Neuronal stem cell (in vitro differentiated cells): Measurements from ENCODE around the gene CTNNA3.
A peak's percentile ranks its signal among the peaks of the same experiment; 100 is the strongest.
"Not testable (repeated sequence)": the region's sequence is repeated elsewhere in the genome, so short reads cannot be mapped to it uniquely, and the experiment has no call there.

ENCODE experiments used
- DNase-seq: peaks from one replicate; pipeline ENCODE4 v3.0.0-alpha.2; 2013; ENCODE audit warnings: low spot score
- H2AFZ ChIP-seq: one replicate; pipeline ENCODE4 v1.6.1; 2013; ENCODE audit warnings: mild to moderate bottlenecking, low read length, inconsistent platforms
- H2AK5ac ChIP-seq: 2 replicates; pipeline ENCODE4 v1.6.1; 2013; ENCODE audit warnings: low read depth, mild to moderate bottlenecking, inconsistent platforms, low read length, moderate library complexity, mixed read lengths
- H2BK120ac ChIP-seq: 2 replicates; pipeline ENCODE4 v1.6.1; 2013; ENCODE audit warnings: low read depth, mild to moderate bottlenecking, inconsistent platforms, low read length, moderate library complexity, mixed read lengths
- H2BK12ac ChIP-seq: one replicate; pipeline ENCODE4 v1.6.1; 2013; ENCODE audit warnings: low read length, inconsistent platforms
- H2BK15ac ChIP-seq: 2 replicates; pipeline ENCODE4 v1.6.1; 2013; ENCODE audit warnings: mild to moderate bottlenecking, low read length, inconsistent platforms, mixed read lengths
- H2BK5ac ChIP-seq: one replicate; pipeline ENCODE4 v1.6.1; 2013; ENCODE audit warnings: inconsistent platforms, mild to moderate bottlenecking, low read length, moderate library complexity
- H3K14ac ChIP-seq: one replicate; pipeline ENCODE4 v1.6.1; 2013; ENCODE audit warnings: low read length, inconsistent platforms
- H3K18ac ChIP-seq: 2 replicates; pipeline ENCODE4 v1.6.1; 2013; ENCODE audit warnings: low read length, inconsistent platforms
- H3K23ac ChIP-seq: 2 replicates; pipeline ENCODE4 v1.6.1; 2013; ENCODE audit warnings: low read depth, mild to moderate bottlenecking, mixed read lengths, low read length, inconsistent platforms; ENCODE audit not compliant: poor library complexity
- H3K27ac ChIP-seq: replicated peaks from 3 replicates; pipeline ENCODE4 v1.5.1; 2013; ENCODE audit warnings: low read length, inconsistent platforms
- H3K27me3 ChIP-seq, 3 experiments: 2 replicates each; pipeline ENCODE4 v1.6.1; 2013; ENCODE audit warnings: low read length in 3 of 3, mild to moderate bottlenecking in 2 of 3, inconsistent platforms in 1 of 3, low read depth in 1 of 3, mixed read lengths in 1 of 3, moderate library complexity in 1 of 3; ENCODE audit not compliant: control insufficient read depth in 3 of 3, insufficient read depth in 3 of 3
- H3K36me3 ChIP-seq, 2 donors: replicated peaks in 1 of 2; 2 replicates each; pipeline ENCODE4 v1.6.1; 2013; ENCODE audit warnings: low read length in 2 of 2; ENCODE audit not compliant: control insufficient read depth in 2 of 2, insufficient read depth in 2 of 2
- H3K4ac ChIP-seq: 2 replicates; pipeline ENCODE4 v1.6.1; 2013; ENCODE audit warnings: inconsistent platforms, mild to moderate bottlenecking, low read length, moderate library complexity
- H3K4me1 ChIP-seq, 2 donors: 1 replicate in 1 of 2; 2 replicates in 1 of 2; pipeline ENCODE4 v1.6.1; 2013; ENCODE audit warnings: low read length in 2 of 2, low read depth in 1 of 2; ENCODE audit not compliant: control insufficient read depth in 2 of 2, insufficient read depth in 1 of 2
- H3K4me2 ChIP-seq: one replicate; pipeline ENCODE4 v1.6.1; 2013; ENCODE audit warnings: mild to moderate bottlenecking, low read length, inconsistent platforms; ENCODE audit not compliant: insufficient read depth, poor library complexity, severe bottlenecking
- H3K4me3 ChIP-seq, 2 donors: 2 replicates each; pipeline ENCODE4 v1.5.1; 2013; ENCODE audit warnings: low read length in 2 of 2, mild to moderate bottlenecking in 2 of 2, inconsistent platforms in 1 of 2, moderate library complexity in 1 of 2
- H3K79me1 ChIP-seq: one replicate; pipeline ENCODE4 v1.6.1; 2013; ENCODE audit warnings: low read depth, mild to moderate bottlenecking, inconsistent platforms, low read length, moderate library complexity
- H3K9ac ChIP-seq: one replicate; pipeline ENCODE4 v1.6.1; 2013; ENCODE audit warnings: mild to moderate bottlenecking, low read depth, low read length, inconsistent platforms; ENCODE audit not compliant: poor library complexity
- H3K9me3 ChIP-seq, 2 donors: replicated peaks in 1 of 2; 2 replicates each; pipeline versions ENCODE3 to v1.6.1; 2013; ENCODE audit warnings: low read length in 2 of 2, mild to moderate bottlenecking in 2 of 2, inconsistent platforms in 1 of 2, low read depth in 1 of 2, mixed read lengths in 1 of 2, moderate library complexity in 1 of 2; ENCODE audit not compliant: control insufficient read depth in 2 of 2, insufficient read depth in 1 of 2
- H4K8ac ChIP-seq: one replicate; pipeline ENCODE4 v1.6.1; 2013; ENCODE audit warnings: low read depth, mild to moderate bottlenecking, inconsistent platforms, low read length, moderate library complexity
- H4K91ac ChIP-seq: one replicate; pipeline ENCODE4 v1.6.1; 2013; ENCODE audit warnings: low read length, low read depth, mild to moderate bottlenecking, inconsistent platforms; ENCODE audit not compliant: poor library complexity
- WGBS, 2 donors: extraction: QIAGEN DNeasy Blood & Tissue Kit; methylation state at CpG; one replicate each; pipeline ENCODE4 v1.1.7; 2013; ENCODE audit warnings: missing lambda C conversion rate in 2 of 2, mixed read lengths in 1 of 2; ENCODE audit not compliant: insufficient read length in 2 of 2, insufficient replicate concordance in 1 of 2; ENCODE audit errors: extremely low coverage in 2 of 2; 5-methylcytosine and 5-hydroxymethylcytosine counted together

CTNNA3 gene

DNA sequence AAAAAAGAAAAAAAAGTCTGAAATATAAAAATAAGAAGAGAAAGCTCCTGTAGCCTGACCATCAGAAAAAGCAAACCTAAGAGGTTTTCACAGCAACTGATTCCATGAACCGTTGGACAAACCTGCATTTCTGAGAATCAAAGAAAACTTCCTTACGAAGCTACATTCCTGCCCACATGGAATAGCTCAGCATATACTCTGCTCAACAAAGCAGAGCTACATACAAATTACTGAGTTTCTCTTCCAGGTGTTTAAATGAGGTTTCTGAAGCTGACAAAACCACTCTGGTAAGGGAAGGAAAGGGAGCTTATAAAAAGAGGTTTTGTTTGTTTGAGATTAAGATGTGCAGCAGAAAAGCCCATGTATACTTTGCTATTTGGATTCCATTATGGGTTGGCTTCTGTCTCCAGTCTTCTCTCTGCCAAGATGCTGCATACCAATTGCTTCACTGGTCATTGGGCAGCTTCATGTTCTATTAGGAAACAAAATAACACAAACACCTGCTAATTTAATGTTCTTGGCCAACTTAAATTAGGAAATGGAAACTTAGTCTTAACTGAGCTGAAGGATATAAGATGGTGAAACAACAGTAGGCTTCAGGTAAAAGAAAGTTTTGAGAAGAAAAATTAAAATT is 456.0 kb downstream of the CTNNA3 start:
- Histone ChIP-seq H2AFZ (peak overlapping the region; percentile 44), H2BK120ac (no peak overlapping the region), H2AK5ac (no peak overlapping the region), H3K18ac (no peak overlapping the region), H3K36me3 (no peaks in the 10 kb centered on the region), H3K9me3 (peaks cover 0 to 5% of the 10 kb centered on the region in 2 donors), H3K27ac (no peak overlapping the region), H3K27me3 (no peaks in the 10 kb centered on the region), H2BK5ac (no peak overlapping the region), H3K9ac (no peak overlapping the region), H3K23ac (no peak overlapping the region), H3K4me2 (no peak overlapping the region), H4K8ac (no peak overlapping the region), H3K79me1 (no peaks in the 10 kb centered on the region), H3K4me1 (peaks cover 1 to 19% of the 10 kb centered on the region in 2 donors), H3K14ac (no peak overlapping the region), H4K91ac (no peak overlapping the region), H3K4me3 (no peak overlapping the region), H2BK15ac (no peak overlapping the region), H3K4ac (no peak overlapping the region), H2BK12ac (no peak overlapping the region)
- WGBS, 2 donors = no CpG with 5 or more reads among the region's 2 CpGs
- DNase-seq = no peak

DNA sequence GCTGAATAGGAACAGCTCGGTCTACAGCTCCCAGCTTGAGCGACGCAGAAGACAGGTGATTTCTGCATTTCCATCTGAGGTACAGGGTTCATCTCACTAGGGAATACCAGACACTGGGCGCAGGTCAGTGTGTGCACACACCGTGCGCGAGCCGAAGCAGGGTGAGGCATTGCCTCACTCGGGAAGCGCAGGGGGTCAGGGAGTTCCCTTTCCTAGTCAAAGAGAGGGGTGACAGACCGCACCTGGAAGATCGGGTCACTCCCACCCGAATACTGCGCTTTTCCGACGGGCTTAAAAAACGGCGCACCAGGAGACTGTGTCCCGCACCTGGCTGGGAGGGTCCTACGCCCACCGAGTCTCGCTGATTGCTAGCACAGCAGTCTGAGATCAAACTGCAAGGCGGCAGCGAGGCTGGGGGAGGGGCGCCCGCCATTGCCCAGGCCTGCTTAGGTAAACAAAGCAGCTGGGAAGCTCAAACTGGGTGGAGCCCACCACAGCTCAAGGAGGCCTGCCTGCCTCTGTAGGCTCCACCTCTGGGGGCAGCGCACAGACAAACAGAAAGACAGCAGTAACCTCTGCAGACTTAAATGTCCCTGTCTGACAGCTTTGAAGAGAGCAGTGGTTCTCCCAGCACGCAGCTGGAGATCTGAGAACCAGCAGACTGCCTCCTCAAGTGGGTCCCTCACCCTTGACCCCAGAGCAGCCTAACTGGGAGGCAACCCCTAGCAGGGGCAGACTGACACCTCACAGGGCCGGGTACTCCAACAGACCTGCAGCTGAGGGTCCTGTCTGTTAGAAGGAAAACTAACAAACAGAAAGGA is 465.1 kb downstream of the CTNNA3 start:
- not testable (repeated sequence) for H3K9me3 ChIP-seq, H3K9ac ChIP-seq, H2AK5ac ChIP-seq, H3K14ac ChIP-seq, H2BK5ac ChIP-seq, H3K23ac ChIP-seq, H4K8ac ChIP-seq, H3K36me3 ChIP-seq, H3K27ac ChIP-seq, H3K4me1 ChIP-seq, H3K79me1 ChIP-seq, DNase-seq, H2BK120ac ChIP-seq, H2BK12ac ChIP-seq, H2AFZ ChIP-seq, H3K27me3 ChIP-seq, H4K91ac ChIP-seq, H2BK15ac ChIP-seq, H3K4ac ChIP-seq
- H3K18ac ChIP-seq = peak overlapping the region; percentile 83
- no CpG with 5 or more reads among the region's 29 CpGs for WGBS, 2 donors
- H3K4me2 ChIP-seq = peak overlapping the region; percentile 45
- H3K4me3 ChIP-seq = peak overlapping the region in 1 of 2 donors; percentile 73

DNA sequence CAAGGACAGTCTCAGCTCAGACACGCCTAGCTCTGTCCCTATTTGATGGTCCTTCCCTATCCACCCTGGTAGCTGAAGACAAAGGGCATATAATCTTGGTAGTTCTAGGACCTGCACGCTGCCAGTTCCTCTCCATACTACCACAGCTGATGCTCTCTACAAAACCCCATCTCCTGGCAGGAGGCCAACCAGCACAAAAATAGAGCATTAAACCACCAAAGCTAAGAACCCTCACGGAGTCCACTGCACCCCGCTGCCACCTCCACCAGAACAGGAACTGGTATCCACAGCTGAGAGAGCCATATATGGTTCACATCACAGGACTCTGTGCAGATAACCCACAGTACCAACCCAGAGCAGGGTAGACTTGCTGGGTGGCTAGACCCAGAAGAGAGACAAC is 470.8 kb downstream of the CTNNA3 start:
- H2AK5ac ChIP-seq = no peak overlapping the region
- H3K4me3 ChIP-seq = no peak overlapping the region
- no peak overlapping the region for H3K4me2 ChIP-seq
- H4K8ac ChIP-seq = no peak overlapping the region
- H3K23ac ChIP-seq = no peak overlapping the region
- H3K27ac ChIP-seq = no peak overlapping the region
- H2BK5ac ChIP-seq = no peak overlapping the region
- H2BK15ac ChIP-seq = no peak overlapping the region
- H2AFZ ChIP-seq = no peak overlapping the region
- DNase-seq = no peak
- H3K18ac ChIP-seq = no peak overlapping the region
- WGBS, 2 donors = no CpG with 5 or more reads among the region's 4 CpGs
- H2BK12ac ChIP-seq = no peak overlapping the region
- H3K9me3 ChIP-seq = peaks cover 0 to 2% of the 10 kb centered on the region in 2 donors
- no peak overlapping the region for H3K4ac ChIP-seq
- H3K27me3 ChIP-seq = no peaks in the 10 kb centered on the region
- no peak overlapping the region for H3K14ac ChIP-seq
- H2BK120ac ChIP-seq = no peak overlapping the region
- no peak overlapping the region for H3K9ac ChIP-seq
- H4K91ac ChIP-seq = no peak overlapping the region
- no peaks in the 10 kb centered on the region for H3K36me3 ChIP-seq
- H3K79me1 ChIP-seq = peaks cover 3% of the 10 kb centered on the region
- H3K4me1 ChIP-seq = no peaks in the 10 kb centered on the region

DNA sequence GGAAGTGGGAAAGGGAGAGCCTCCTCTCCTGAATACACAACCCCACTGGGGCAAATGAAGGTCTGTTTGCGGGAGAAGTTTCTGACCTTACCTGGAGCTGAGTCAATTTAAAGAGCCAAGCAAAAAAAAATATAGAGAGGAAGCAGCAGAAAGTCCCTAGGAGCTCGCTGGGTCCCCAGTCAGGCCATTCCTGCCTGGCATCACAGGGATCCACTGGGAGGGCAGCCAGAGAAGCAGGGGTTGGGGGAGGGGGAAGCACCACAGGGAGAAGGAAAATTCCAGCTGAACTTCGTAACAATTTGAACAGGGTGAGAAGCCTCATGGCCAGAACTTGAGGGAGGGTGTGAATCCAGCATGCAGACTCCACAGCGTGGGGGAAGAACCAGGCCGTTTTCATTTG is 471.4 kb downstream of the CTNNA3 start:
- Histone ChIP-seq H3K18ac (peak overlapping the region; percentile 22), H2AK5ac (no peak overlapping the region), H3K9ac (no peak overlapping the region), H2BK120ac (no peak overlapping the region), H3K4me2 (no peak overlapping the region), H3K27me3 (no peaks in the 10 kb centered on the region), H3K79me1 (peaks cover 3% of the 10 kb centered on the region), H2BK5ac (no peak overlapping the region), H2BK12ac (no peak overlapping the region), H3K14ac (no peak overlapping the region), H3K4ac (no peak overlapping the region), H4K91ac (no peak overlapping the region), H3K36me3 (no peaks in the 10 kb centered on the region), H3K4me1 (no peaks in the 10 kb centered on the region), H3K4me3 (no peak overlapping the region), H3K27ac (no peak overlapping the region), H3K23ac (no peak overlapping the region), H2BK15ac (no peak overlapping the region), H2AFZ (peak overlapping the region; percentile 11), H4K8ac (no peak overlapping the region), H3K9me3 (peaks cover 0 to 2% of the 10 kb centered on the region in 2 donors)
- whole genome bisulfite sequencing, 2 donors = no CpG with 5 or more reads among the region's 5 CpGs
- DNase-seq = no peak
